ENCODE data around the gene ESRRG.

DNA sequence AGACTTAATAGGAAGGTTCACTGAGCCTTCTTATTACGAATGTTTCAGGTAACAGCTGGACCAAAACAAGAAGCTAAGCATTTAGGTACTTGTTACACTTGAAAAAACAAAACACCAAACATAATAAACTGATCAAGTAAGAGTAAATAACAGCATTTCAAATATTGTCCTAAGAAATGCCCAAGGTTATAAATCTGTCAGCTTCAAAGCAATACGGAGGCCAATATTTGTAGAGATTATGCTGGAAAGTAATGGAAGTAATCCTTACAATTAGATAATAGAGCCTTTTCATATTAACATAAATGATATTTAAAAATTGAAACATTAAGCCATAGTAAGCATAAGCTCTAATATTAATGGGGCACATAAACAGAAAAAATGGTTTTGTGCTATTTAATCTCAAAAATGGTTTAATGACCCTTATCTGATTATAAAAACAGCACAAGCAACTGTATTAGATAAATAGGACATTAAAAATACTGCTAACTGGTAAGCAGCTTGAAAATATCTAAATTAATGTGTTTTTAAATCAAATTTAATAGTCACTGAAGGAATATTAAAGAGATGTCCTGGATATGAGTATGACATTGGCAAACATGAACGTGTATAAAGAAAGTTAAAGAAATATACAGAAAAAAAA, 256.9 kb downstream of the ESRRG start:
- TF ChIP-seq CTCF (IDR thresholded peaks at IDR 0.05): no peak
- no peak for TF ChIP-seq POLR2A (IDR thresholded peaks at IDR 0.05)

Measured in thyroid gland (tissue), 4 donors.